Measurements from ENCODE around the gene GINM1.
A peak's percentile ranks its signal among the peaks of the same experiment; 100 is the strongest.

Gene GINM1

GRCh38 chr6:149565527-149566409 lies at the start of gene GINM1:
TSS of gene GINM1 (plus strand) at chr6:149566375. CDS start at chr6:149566415, 40 bp downstream.
- no peaks in the 10 kb centered on the region for H3K9me3 Mint-ChIP-seq
- H3K27ac Mint-ChIP-seq: peak within 1 kb of the TSS; percentile 90

DNA sequence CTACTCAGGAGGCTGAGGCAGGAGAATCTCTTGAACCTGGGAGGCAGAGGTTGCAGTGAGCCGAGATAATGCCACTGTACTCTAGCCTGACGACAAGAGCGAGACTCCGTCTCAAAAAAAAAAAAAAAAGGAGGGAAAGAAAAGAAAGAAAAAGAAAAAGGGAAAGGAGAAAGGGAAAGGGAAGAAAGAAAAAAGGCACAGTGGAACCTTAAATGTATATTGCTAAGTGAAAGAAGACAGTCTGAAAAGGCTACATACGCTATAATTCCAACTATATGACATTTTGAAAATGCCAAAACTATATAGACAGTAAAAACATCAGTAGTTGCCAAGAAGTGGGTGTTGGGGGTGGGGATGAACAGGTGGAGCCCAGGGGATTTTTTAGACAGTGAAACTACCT lies 36.5 kb upstream of the GINM1 start:
- peaks cover 21% of the 10 kb centered on the region for H3K4me1 Mint-ChIP-seq (ENCODE audit: low read depth)
- H3K36me3 Mint-ChIP-seq (ENCODE audit: low read depth): peaks cover 59% of the 10 kb centered on the region
- no peaks in the 10 kb centered on the region for H3K27me3 Mint-ChIP-seq
- H3K9me3 Mint-ChIP-seq: no peaks in the 10 kb centered on the region
- H3K27ac Mint-ChIP-seq: peak overlapping the region; percentile 83
- H3K4me3 Mint-ChIP-seq: no peak overlapping the region

More at GRCh38 chr6:149565527-149566409, at the start of gene GINM1:
- H3K27me3 Mint-ChIP-seq: no peaks in the 10 kb centered on the region
- no peaks in the 10 kb centered on the region for H3K36me3 Mint-ChIP-seq (ENCODE audit: low read depth)
- H3K4me3 Mint-ChIP-seq: peak within 1 kb of the TSS; percentile 89
- H3K4me1 Mint-ChIP-seq (ENCODE audit: low read depth): peaks cover 32% of the 10 kb centered on the region

DNA sequence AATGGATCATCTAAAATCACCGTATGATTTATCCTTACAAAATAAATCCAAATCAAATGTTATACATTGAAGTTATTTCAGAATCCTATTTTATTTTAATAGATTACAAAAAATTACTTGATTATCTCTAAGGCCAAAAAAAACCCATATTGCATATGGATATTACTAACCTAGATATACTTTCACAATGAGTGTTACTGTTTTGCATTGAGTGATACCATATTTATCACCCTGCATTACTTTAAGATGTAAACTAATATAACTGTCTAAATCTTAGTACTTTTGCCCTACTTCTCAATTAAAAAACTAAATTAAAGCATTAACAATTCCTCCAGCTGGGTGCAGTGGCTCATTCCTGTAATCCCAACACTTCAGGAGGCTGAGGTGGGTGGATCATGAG lies 31.4 kb upstream of the GINM1 start:
- H3K4me3 Mint-ChIP-seq: no peak overlapping the region
- no peaks in the 10 kb centered on the region for H3K9me3 Mint-ChIP-seq
- no peak overlapping the region for H3K27ac Mint-ChIP-seq
- peaks cover 73% of the 10 kb centered on the region for H3K36me3 Mint-ChIP-seq (ENCODE audit: low read depth)
- H3K4me1 Mint-ChIP-seq (ENCODE audit: low read depth): peaks cover 13% of the 10 kb centered on the region
- no peaks in the 10 kb centered on the region for H3K27me3 Mint-ChIP-seq

DNA sequence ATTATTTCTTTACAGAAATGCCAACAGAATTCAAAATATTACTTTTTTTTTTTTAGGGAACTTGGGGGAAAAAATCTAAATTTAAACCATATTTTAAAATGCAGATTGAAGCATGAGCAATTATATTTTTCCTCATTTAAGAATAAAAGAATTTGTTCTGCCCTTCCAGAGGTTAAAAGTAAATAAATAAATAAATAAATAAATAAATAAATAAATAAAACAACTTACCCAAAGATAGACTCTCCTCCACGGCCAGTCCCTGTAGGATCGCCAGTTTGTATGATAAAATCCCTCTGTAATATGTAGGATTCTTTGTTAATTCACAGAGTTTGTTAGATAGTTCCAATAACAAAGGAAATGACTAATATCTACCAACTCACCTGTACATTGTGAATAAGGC lies 25.0 kb upstream of the GINM1 start:
- H3K4me3 Mint-ChIP-seq: no peak overlapping the region
- no peaks in the 10 kb centered on the region for H3K9me3 Mint-ChIP-seq
- no peak overlapping the region for H3K27ac Mint-ChIP-seq
- peaks cover 53% of the 10 kb centered on the region for H3K36me3 Mint-ChIP-seq (ENCODE audit: low read depth)
- peaks cover 38% of the 10 kb centered on the region for H3K4me1 Mint-ChIP-seq (ENCODE audit: low read depth)
- no peaks in the 10 kb centered on the region for H3K27me3 Mint-ChIP-seq

- Mint-ChIP-seq H3K27ac (peak overlapping the region; percentile 99), H3K4me1 (ENCODE audit: low read depth) (peaks cover 46% of the 10 kb centered on the region), H3K36me3 (ENCODE audit: low read depth) (peaks cover 21% of the 10 kb centered on the region), H3K4me3 (peak overlapping the region; percentile 99), H3K27me3 (no peaks in the 10 kb centered on the region), H3K9me3 (no peaks in the 10 kb centered on the region)
Measured at GRCh38 chr6:149544646-149545257, 21.4 kb upstream of the GINM1 start.

DNA sequence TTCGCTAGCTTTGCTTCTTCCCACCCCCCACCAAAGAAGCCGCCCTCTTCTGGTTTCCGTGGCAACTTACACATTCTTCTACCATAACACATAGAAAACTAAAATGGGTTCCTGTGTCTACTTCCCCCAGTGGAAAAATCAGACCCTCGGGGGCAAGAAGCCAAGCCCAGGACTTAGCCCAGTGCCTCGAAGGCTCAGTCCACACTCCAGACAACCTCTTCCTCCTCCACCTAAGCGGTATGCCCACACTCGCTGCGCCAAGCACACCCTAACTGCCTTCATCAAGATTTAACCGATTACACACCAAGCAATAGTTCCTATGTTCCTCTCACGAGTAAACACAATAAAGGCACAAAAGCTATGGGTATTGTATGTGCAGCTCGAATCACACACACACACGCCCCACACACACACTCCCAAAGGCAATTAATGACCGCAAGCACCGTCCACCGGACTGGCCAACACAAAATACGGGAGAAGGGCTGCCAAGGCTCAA lies 20.9 kb upstream of the GINM1 start:
- H3K4me3 Mint-ChIP-seq: peak overlapping the region; percentile 99
- no peaks in the 10 kb centered on the region for H3K27me3 Mint-ChIP-seq
- no peaks in the 10 kb centered on the region for H3K9me3 Mint-ChIP-seq
- peak overlapping the region; percentile 99 for H3K27ac Mint-ChIP-seq
- H3K4me1 Mint-ChIP-seq (ENCODE audit: low read depth): peaks cover 46% of the 10 kb centered on the region
- H3K36me3 Mint-ChIP-seq (ENCODE audit: low read depth): peaks cover 17% of the 10 kb centered on the region

GRCh38 chr6:149545754-149546471 lies 20.3 kb upstream of the GINM1 start, which contains the start of gene PPIL4:
TSS of gene PPIL4 (minus strand) at chr6:149546043. CDS start at chr6:149546005, 38 bp downstream.
- Mint-ChIP-seq H3K4me3 (peak within 1 kb of the TSS; percentile 99), H3K4me1 (ENCODE audit: low read depth) (peaks cover 46% of the 10 kb centered on the region)

DNA sequence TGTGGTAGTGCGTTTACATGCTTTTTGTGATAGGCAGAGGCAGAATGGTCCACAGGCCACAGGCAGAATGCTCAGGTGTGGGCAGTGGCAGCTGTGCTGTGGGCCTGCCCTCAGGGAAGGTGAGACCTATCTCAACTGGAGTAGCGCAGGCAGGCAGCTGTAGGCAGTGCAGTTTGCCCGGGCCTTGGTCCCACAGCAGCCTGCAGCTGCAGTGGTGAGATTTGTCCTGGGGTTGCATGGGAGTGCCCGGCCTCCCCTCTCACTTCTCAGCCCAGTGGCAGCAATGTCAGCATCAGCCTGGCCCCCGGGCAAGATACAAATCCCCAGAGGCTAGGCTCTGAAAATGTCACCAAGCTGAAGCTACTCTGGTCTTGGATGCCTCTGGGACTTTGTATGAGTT lies 14.3 kb upstream of the GINM1 start:
- no peaks in the 10 kb centered on the region for H3K9me3 Mint-ChIP-seq

More at GRCh38 chr6:149545754-149546471, 20.3 kb upstream of the GINM1 start, which contains the start of gene PPIL4:
- no peaks in the 10 kb centered on the region for H3K27me3 Mint-ChIP-seq
- peak within 1 kb of the TSS; percentile 99 for H3K27ac Mint-ChIP-seq
- H3K9me3 Mint-ChIP-seq: no peaks in the 10 kb centered on the region
- H3K36me3 Mint-ChIP-seq (ENCODE audit: low read depth): peaks cover 13% of the 10 kb centered on the region

GRCh38 chr6:149558029-149558428 lies 8.1 kb upstream of the GINM1 start:
- Mint-ChIP-seq H3K27me3 (peaks cover 21% of the 10 kb centered on the region), H3K4me3 (no peak overlapping the region), H3K27ac (no peak overlapping the region), H3K4me1 (ENCODE audit: low read depth) (no peaks in the 10 kb centered on the region), H3K9me3 (no peaks in the 10 kb centered on the region), H3K36me3 (ENCODE audit: low read depth) (no peaks in the 10 kb centered on the region)

More for the DNA sequence above, 14.3 kb upstream of the GINM1 start:
- Mint-ChIP-seq H3K36me3 (ENCODE audit: low read depth) (no peaks in the 10 kb centered on the region), H3K4me3 (no peak overlapping the region), H3K27me3 (peaks cover 17% of the 10 kb centered on the region), H3K27ac (no peak overlapping the region), H3K4me1 (ENCODE audit: low read depth) (peaks cover 6% of the 10 kb centered on the region)

GRCh38 chr6:149559389-149559788 lies 6.8 kb upstream of the GINM1 start:
- H3K27ac Mint-ChIP-seq: no peak overlapping the region
- no peaks in the 10 kb centered on the region for H3K9me3 Mint-ChIP-seq
- H3K4me3 Mint-ChIP-seq: no peak overlapping the region
- H3K36me3 Mint-ChIP-seq (ENCODE audit: low read depth): no peaks in the 10 kb centered on the region
- H3K27me3 Mint-ChIP-seq: peaks cover 15% of the 10 kb centered on the region
- H3K4me1 Mint-ChIP-seq (ENCODE audit: low read depth): peaks cover 8% of the 10 kb centered on the region

GRCh38 chr6:149560736-149561135 lies 5.4 kb upstream of the GINM1 start:
- Mint-ChIP-seq H3K4me1 (ENCODE audit: low read depth) (peaks cover 12% of the 10 kb centered on the region), H3K27me3 (peaks cover 7% of the 10 kb centered on the region), H3K4me3 (no peak overlapping the region), H3K27ac (no peak overlapping the region), H3K9me3 (no peaks in the 10 kb centered on the region), H3K36me3 (ENCODE audit: low read depth) (no peaks in the 10 kb centered on the region)

GRCh38 chr6:149563203-149563927 lies 2.8 kb upstream of the GINM1 start:
- Mint-ChIP-seq H3K27me3 (no peaks in the 10 kb centered on the region), H3K4me3 (no peak overlapping the region), H3K9me3 (no peaks in the 10 kb centered on the region), H3K27ac (peak overlapping the region; percentile 9), H3K4me1 (ENCODE audit: low read depth) (peaks cover 29% of the 10 kb centered on the region), H3K36me3 (ENCODE audit: low read depth) (no peaks in the 10 kb centered on the region)

DNA sequence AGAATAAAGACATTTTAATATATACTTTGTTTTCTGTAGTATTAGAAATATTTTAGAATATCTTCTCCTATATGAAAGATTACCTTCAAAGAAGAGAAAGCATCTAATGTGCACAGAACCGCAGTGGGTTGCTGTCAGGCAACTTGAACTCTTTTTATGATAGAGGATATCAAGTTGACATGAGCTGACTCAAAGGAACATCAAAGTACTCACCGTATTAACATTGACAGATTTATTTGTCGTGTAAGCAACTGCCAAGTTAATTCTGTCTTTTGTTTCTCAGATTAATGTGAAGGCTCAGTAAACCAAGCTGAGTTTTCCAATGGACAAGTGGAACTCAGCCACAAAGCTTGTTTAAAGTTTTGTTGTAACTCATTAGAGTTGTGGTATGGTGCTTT lies 2.2 kb upstream of the GINM1 start:
- H3K9me3 Mint-ChIP-seq: no peaks in the 10 kb centered on the region
- no peaks in the 10 kb centered on the region for H3K36me3 Mint-ChIP-seq (ENCODE audit: low read depth)
- no peaks in the 10 kb centered on the region for H3K27me3 Mint-ChIP-seq
- peaks cover 32% of the 10 kb centered on the region for H3K4me1 Mint-ChIP-seq (ENCODE audit: low read depth)
- H3K27ac Mint-ChIP-seq: no peak overlapping the region
- H3K4me3 Mint-ChIP-seq: no peak overlapping the region

All from stimulated activated naive CD8-positive, alpha-beta T cell treated with anti-CD3 and anti-CD28 coated beads, Interleukin-15, Interleukin-2, amounts not matched to agents 100 ng/mL and 50 ng/mL, for 24 hours (primary cell).